T-helper 2 cell (primary cell): ENCODE results near the gene TTC9.

Experiments
- DNase-seq, 5 experiments: peaks; one replicate each; pipeline versions ENCODE4 v3.0.0 to v3.0.0-alpha.2; 2012 to 2022

TTC9 gene

GRCh38 chr14:70645892-70646291 lies 4.2 kb downstream of the TTC9 start:
- DNase-seq = no peak

- peak in 1 of 5 experiments; percentile 46 for DNase-seq
Observed at GRCh38 chr14:70646705-70647104, 5.0 kb downstream of the TTC9 start.

DNA sequence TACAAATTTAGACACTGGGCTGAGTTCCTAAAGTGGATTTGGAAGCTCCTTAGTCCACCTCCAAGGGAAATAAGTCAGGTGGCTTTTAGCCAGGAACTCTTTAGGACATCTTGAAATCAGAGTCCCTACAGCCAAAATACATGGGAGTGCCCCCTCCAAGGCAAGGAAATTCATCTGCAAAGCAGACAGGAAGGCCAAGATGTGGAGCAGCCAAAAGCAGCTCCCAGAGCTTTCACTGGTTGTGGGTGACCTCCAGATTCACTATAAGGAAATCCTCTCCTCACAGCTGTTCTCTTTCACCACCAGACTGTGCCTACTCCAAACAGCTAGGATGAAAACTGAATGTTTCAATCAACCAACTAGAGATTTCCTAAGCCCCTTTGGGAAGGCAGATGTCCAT lies 6.6 kb downstream of the TTC9 start:
- DNase-seq = no peak

- DNase-seq = no peak
Observed at GRCh38 chr14:70649803-70650202, 8.1 kb downstream of the TTC9 start.

- peak in 1 of 5 experiments; percentile 65 for DNase-seq
Observed at GRCh38 chr14:70651522-70651921, 9.8 kb downstream of the TTC9 start.

DNA sequence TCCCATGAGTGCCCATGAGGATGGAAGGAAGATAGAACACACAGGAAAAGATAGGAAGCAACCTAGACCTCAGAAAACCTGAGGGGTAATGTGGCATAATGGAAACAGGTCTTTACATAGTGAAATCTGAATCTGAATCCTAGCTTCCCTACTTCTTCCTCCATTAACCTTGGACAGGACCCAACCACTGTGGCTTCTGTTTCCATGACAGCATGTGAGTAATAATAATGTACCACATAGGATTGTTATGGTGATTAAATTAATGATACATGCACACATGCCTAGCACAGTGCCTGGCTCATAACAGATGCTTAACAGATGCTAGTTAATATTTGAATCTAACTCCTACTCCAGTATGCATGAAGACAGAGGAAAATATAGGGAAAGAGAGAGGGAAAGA lies 11.2 kb downstream of the TTC9 start:
- no peak for DNase-seq

GRCh38 chr14:70653662-70654061 lies 11.9 kb downstream of the TTC9 start:
- DNase-seq = no peak

DNA sequence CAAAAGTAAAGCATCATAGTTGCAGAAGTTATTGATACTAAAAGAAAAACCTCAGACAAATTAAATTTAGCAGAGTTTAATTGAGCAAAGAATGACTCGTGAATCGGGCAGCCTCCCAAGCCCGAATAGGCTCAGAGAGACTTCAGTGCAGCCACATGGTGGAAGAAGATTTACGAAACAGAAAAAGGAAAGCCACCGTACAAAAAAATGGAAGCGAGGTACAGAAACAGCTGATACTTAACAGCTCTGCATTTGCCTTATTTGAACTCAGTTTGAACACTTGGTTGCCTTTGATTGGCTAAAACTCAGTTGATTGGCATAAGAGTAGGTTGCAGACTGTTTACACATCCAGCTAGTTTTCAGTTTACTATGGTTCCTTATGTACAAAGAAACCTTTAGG lies 12.9 kb downstream of the TTC9 start:
- peak in 1 of 5 experiments; percentile 71 for DNase-seq

- DNase-seq = peak; percentile 29 to 94 (median 64)
Observed at GRCh38 chr14:70655110-70655826, 13.6 kb downstream of the TTC9 start.

GRCh38 chr14:70658899-70659298 lies 17.2 kb downstream of the TTC9 start:
- DNase-seq = peak in 1 of 5 experiments; percentile 85

DNA sequence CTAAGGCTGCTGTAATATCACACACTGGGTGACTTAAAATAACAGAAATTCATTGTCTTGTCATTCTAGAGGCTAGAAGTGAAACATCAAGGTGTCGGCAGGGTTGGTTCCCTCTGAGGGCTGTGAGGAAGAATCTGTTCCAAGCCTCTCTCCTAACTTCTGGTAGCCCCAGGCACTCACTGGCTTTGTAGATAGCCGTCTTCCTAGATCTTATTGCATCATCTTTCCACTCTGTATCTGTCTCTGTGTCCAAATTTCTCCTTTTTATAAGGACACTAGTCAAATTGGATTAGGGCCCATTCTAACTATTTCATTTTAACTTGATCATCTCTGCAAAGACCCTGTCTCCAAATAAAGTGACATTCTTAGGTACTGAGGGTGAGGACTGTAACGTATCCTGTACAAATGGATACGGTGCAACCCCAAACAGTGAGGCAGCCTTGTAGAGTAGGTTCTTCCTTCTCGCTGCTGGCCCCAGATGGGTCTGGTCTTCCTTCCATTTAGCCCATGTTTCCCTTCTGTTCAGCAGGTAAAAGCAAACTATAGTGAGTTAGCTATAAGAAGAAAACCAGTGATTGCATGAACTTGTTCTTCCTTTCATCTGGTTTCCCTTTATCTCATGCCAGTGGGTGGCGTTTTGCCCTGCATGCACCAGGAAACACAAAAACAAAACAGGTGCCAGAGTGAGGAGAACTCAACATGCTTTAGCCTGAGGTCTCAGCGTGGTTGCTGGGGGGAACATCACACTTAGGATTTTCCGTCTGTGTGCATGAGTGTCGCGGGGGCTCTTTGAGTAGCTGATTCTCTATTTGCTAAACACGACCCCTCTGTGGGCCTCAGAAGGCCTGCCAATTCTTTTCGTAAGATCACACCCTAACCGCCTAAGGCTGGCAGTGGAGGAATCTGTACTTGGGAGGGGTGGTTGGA lies 19.5 kb downstream of the TTC9 start:
- DNase-seq = peak in 2 of 5 experiments; percentile 35 to 66

- no peak for DNase-seq
Observed at GRCh38 chr14:70662080-70662479, 20.4 kb downstream of the TTC9 start.

DNA sequence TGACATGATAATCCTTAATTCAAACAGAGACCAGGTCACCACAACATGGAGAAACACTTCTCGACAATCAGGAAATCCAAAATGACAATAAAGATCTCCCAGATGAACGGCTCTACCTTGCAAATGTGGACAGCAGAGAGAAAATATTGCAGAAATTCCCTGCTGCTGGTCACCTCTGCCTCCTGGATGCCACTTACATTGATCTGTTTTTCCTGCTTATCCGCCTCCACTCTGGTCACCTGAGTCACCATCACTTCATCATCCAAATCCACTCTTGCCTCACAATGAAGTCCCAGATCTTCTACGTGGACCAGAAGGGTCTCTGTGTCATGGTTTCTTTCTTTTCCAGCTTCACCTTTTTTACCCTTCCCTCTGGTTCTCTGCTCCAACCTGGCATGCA lies 21.1 kb downstream of the TTC9 start:
- DNase-seq = no peak

DNA sequence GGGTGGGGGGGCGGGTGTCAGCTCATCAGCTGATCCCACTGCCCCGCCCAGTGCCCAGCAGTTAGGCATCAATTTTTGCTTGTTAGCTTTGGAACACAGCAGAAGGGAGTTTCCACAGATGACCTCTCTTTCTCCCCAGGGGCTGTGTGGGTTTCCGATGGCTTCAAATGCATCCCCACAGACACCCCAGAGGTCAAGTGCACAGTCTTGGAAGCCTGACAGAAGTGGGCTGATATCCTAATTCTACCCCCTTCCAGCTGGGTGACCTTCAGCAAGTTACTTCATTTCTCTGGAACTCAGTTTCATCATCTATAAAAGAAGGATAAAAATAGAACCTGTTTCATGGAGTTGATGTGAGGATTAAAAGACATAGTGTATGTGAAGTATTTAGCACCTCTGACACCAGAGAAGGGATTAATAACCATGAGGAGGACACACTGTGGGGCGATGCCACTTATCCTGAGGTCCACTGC lies 22.0 kb downstream of the TTC9 start:
- DNase-seq = no peak

DNA sequence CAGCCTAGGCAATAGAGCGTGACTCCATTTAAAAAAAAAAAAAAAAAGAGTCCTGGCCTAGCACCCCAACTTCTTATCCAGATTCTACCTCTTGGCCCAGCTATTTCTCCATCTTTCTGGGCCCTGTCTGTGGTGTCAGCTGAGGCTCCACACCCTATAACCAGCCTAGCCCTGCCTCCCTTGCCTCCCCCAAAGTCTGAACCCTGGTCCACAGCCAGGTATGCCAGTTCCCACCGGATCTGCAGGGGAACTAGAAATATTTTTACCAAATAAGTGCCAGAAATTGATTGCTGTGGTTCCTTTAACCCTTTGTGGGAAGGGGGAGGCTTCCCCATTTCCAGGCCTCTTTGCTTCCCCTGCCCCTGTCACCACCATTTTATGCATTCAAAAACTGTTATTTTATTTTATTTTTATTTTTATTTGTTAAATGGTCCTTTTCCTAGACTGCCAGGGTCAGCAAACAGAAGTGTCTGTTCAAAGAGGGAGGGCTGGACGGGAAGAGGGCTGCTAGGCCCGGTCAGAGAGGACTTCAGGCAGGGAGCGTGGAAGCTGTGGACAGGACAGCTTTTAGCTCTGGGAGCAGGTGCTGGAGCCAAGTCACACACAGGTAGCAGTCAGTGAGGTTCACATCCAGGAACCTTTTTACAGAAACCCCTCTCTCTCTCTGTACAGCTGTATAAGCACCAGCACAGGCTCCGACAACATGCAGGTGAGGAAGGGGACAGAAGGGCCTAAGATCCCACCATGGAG lies 23.2 kb downstream of the TTC9 start:
- DNase-seq = no peak

- no peak for DNase-seq
Observed at GRCh38 chr14:70665448-70666360, 24.0 kb downstream of the TTC9 start.

GRCh38 chr14:70666361-70666686 lies 24.6 kb downstream of the TTC9 start:
- DNase-seq = no peak

- DNase-seq = no peak
Observed at GRCh38 chr14:70670992-70671651, 29.4 kb downstream of the TTC9 start.

- no peak for DNase-seq
Observed at GRCh38 chr14:70671652-70672644, 30.2 kb downstream of the TTC9 start.

- no peak for DNase-seq
Observed at GRCh38 chr14:70677341-70677740, 35.6 kb downstream of the TTC9 start.
